Measurements from ENCODE around the gene SUPT4H1. TPM values are rescaled to one million over a fixed set of nuclear protein-coding genes. Genes with fewer than 3 reads are reported as not detected.

SUPT4H1 gene
- polyA plus RNA-seq, 10 donors, result 68.9 to 98.0 (median 82.9) TPM

- no peak for DNase-seq
Measured at GRCh38 chr17:58307468-58308172, 44.4 kb downstream of the SUPT4H1 start.

GRCh38 chr17:58306131-58306951 lies 45.7 kb downstream of the SUPT4H1 start:
- no peak for DNase-seq

GRCh38 chr17:58305626-58306025 lies 46.4 kb downstream of the SUPT4H1 start:
- no peak for DNase-seq

- DNase-seq, result no peak
Measured at GRCh38 chr17:58304750-58305486, 47.1 kb downstream of the SUPT4H1 start.

- no peak for DNase-seq
Measured at GRCh38 chr17:58303971-58304749, 47.8 kb downstream of the SUPT4H1 start.

- DNase-seq, result no peak
Measured at GRCh38 chr17:58302919-58303585, 48.9 kb downstream of the SUPT4H1 start.

- no peak for DNase-seq
Measured at GRCh38 chr17:58302171-58302918, 49.7 kb downstream of the SUPT4H1 start.

GRCh38 chr17:58301504-58302150 lies 50.4 kb downstream of the SUPT4H1 start:
- no peak for DNase-seq

GRCh38 chr17:58300336-58300735 lies 51.7 kb downstream of the SUPT4H1 start:
- DNase-seq, result no peak

Other genes starting within 250 kb of the SUPT4H1 start
- gene OR4D1, start 203.8 kb downstream of the SUPT4H1 start, polyA plus RNA-seq (ENCODE audit: insufficient read length in 10 of 10), result under 1 TPM in 1 of 10 donors, not detected in 9; 0.09 TPM
- not detected for gene OR4D2, start 185.2 kb downstream of the SUPT4H1 start, polyA plus RNA-seq (ENCODE audit: insufficient read length in 10 of 10)
- under 1 TPM; 0.15 to 0.75 (median 0.35) TPM for gene EPX, start 159.5 kb downstream of the SUPT4H1 start, polyA plus RNA-seq (ENCODE audit: insufficient read length in 10 of 10)
- 10 to 100 TPM; 11.5 to 26.1 (median 14.9) TPM for gene MKS1, start 132.9 kb downstream of the SUPT4H1 start, polyA plus RNA-seq (ENCODE audit: insufficient read length in 10 of 10)
- under 1 TPM in 9 of 10 donors, not detected in 1; 0.07 to 0.29 (median 0.17) TPM for gene LPO, start 113.6 kb downstream of the SUPT4H1 start, polyA plus RNA-seq (ENCODE audit: insufficient read length in 10 of 10)
- gene MPO, start 71.3 kb downstream of the SUPT4H1 start, polyA plus RNA-seq (ENCODE audit: insufficient read length in 10 of 10), result 10 to 100 TPM in 3 of 10 donors, 1 to 10 TPM in 7; 4.1 to 17.8 (median 7.6) TPM
- gene TSPOAP1, start 23.4 kb downstream of the SUPT4H1 start, polyA plus RNA-seq (ENCODE audit: insufficient read length in 10 of 10), result 1 to 10 TPM; 3.3 to 6.8 (median 4.3) TPM
- gene RNF43, start 65.3 kb upstream of the SUPT4H1 start, polyA plus RNA-seq (ENCODE audit: insufficient read length in 10 of 10), result 1 to 10 TPM in 2 of 10 donors, under 1 TPM in 7, not detected in 1; 0.04 to 3.1 (median 0.11) TPM
- gene HSF5, start 136.2 kb upstream of the SUPT4H1 start, polyA plus RNA-seq (ENCODE audit: insufficient read length in 10 of 10), result under 1 TPM; 0.05 to 0.25 (median 0.14) TPM
- gene MTMR4, start 162.4 kb upstream of the SUPT4H1 start, polyA plus RNA-seq (ENCODE audit: insufficient read length in 10 of 10), result 10 to 100 TPM; 14.0 to 28.1 (median 22.4) TPM

Measured in muscle of back (tissue), 11 donors.